ENCODE measurements around the gene SMR3A.

The SMR3A gene

GRCh38 chr4:70367813-70368212 is 7.3 kb downstream of the SMR3A start:
- Histone ChIP-seq H3K4me1 (ENCODE audit: control insufficient read depth in 1 of 2, insufficient read depth in 1 of 2, low read depth in 1 of 2, low read length in 1 of 2) (no peaks in the 10 kb centered on the region), H3K4me3 (ENCODE audit: low read depth in 1 of 2, low read length in 1 of 2) (no peak overlapping the region), H3K27ac (no peak overlapping the region), H3K36me3 (no peaks in the 10 kb centered on the region), H3K9me3 (no peaks in the 10 kb centered on the region), H3K27me3 (no peaks in the 10 kb centered on the region)
- no peak for TF ChIP-seq CTCF (IDR thresholded peaks at IDR 0.05)

GRCh38 chr4:70371987-70372386 is 11.4 kb downstream of the SMR3A start:
- no peak overlapping the region for H3K4me3 ChIP-seq (ENCODE audit: low read depth in 1 of 2, low read length in 1 of 2)
- no peak overlapping the region for H3K27ac ChIP-seq
- H3K36me3 ChIP-seq: no peaks in the 10 kb centered on the region
- H3K4me1 ChIP-seq (ENCODE audit: control insufficient read depth in 1 of 2, insufficient read depth in 1 of 2, low read depth in 1 of 2, low read length in 1 of 2): no peaks in the 10 kb centered on the region
- H3K27me3 ChIP-seq: no peaks in the 10 kb centered on the region
- no peak for TF ChIP-seq CTCF (IDR thresholded peaks at IDR 0.05)
- H3K9me3 ChIP-seq: no peaks in the 10 kb centered on the region

GRCh38 chr4:70372760-70373159 is 12.2 kb downstream of the SMR3A start:
- H3K27me3 ChIP-seq: no peaks in the 10 kb centered on the region
- H3K27ac ChIP-seq: no peak overlapping the region
- no peak for TF ChIP-seq CTCF (IDR thresholded peaks at IDR 0.05)
- H3K4me1 ChIP-seq (ENCODE audit: control insufficient read depth in 1 of 2, insufficient read depth in 1 of 2, low read depth in 1 of 2, low read length in 1 of 2): no peaks in the 10 kb centered on the region
- H3K4me3 ChIP-seq (ENCODE audit: low read depth in 1 of 2, low read length in 1 of 2): no peak overlapping the region
- no peaks in the 10 kb centered on the region for H3K36me3 ChIP-seq
- no peaks in the 10 kb centered on the region for H3K9me3 ChIP-seq

- TF ChIP-seq CTCF (IDR thresholded peaks at IDR 0.05): no peak
- H3K4me1 ChIP-seq (ENCODE audit: control insufficient read depth in 1 of 2, insufficient read depth in 1 of 2, low read depth in 1 of 2, low read length in 1 of 2): no peaks in the 10 kb centered on the region
- no peaks in the 10 kb centered on the region for H3K9me3 ChIP-seq
- no peak overlapping the region for H3K4me3 ChIP-seq (ENCODE audit: low read depth in 1 of 2, low read length in 1 of 2)
- no peaks in the 10 kb centered on the region for H3K27me3 ChIP-seq
- H3K27ac ChIP-seq: no peak overlapping the region
- H3K36me3 ChIP-seq: no peaks in the 10 kb centered on the region
Measured at GRCh38 chr4:70380578-70380977, 20.0 kb downstream of the SMR3A start.

GRCh38 chr4:70382691-70383181 is 22.2 kb downstream of the SMR3A start, which contains the start of gene SMR3B:
Gene SMR3B, plus strand, starts transcription at chr4:70383131. Its CDS starts 1,380 bp downstream, at chr4:70384511.
- TF ChIP-seq CTCF (IDR thresholded peaks at IDR 0.05): no peak
- H3K9me3 ChIP-seq: no peaks in the 10 kb centered on the region
- H3K4me3 ChIP-seq (ENCODE audit: low read depth in 1 of 2, low read length in 1 of 2): no peak within 1 kb of the TSS
- H3K27me3 ChIP-seq: no peaks in the 10 kb centered on the region
- no peaks in the 10 kb centered on the region for H3K4me1 ChIP-seq (ENCODE audit: control insufficient read depth in 1 of 2, insufficient read depth in 1 of 2, low read depth in 1 of 2, low read length in 1 of 2)
- no peaks in the 10 kb centered on the region for H3K36me3 ChIP-seq
- no peak within 1 kb of the TSS for H3K27ac ChIP-seq

Data from neutrophil (primary cell).